ES-I3 (cell line): Measurements from ENCODE around the gene FOXC2.

Experiments used
- H3K36me3 ChIP-seq: 2 replicates; pipeline ENCODE4 v1.6.1; 2013; ENCODE audit warnings: mild to moderate bottlenecking, low read length, control low read depth, moderate library complexity; ENCODE audit not compliant: insufficient read depth
- H3K4me1 ChIP-seq: 2 replicates; pipeline ENCODE4 v1.6.1; 2013; ENCODE audit warnings: mild to moderate bottlenecking, control low read depth, low read length; ENCODE audit not compliant: insufficient read depth
- H3K9ac ChIP-seq: 2 replicates; pipeline ENCODE4 v1.6.1; 2013; ENCODE audit warnings: low read depth, mild to moderate bottlenecking, low read length, moderate library complexity
- H3K9me3 ChIP-seq: 2 replicates; pipeline ENCODE4 v1.6.1; 2013; ENCODE audit warnings: mild to moderate bottlenecking, low read length, moderate library complexity; ENCODE audit not compliant: control insufficient read depth, insufficient read depth

The FOXC2 gene

GRCh38 chr16:86558355-86559193, 8.1 kb upstream of the FOXC2 start:
- Histone ChIP-seq H3K9me3 (no peaks in the 10 kb centered on the region), H3K4me1 (peaks cover 4% of the 10 kb centered on the region), H3K9ac (no peak overlapping the region), H3K36me3 (no peaks in the 10 kb centered on the region)

GRCh38 chr16:86559802-86560305, 6.8 kb upstream of the FOXC2 start:
- Histone ChIP-seq H3K9ac (no peak overlapping the region), H3K4me1 (peaks cover 5% of the 10 kb centered on the region; the same call in 1 of the 2 replicates), H3K9me3 (no peaks in the 10 kb centered on the region), H3K36me3 (no peaks in the 10 kb centered on the region)

- peaks cover 6% of the 10 kb centered on the region; the same call in 1 of the 2 replicates for H3K4me1 ChIP-seq
- H3K9me3 ChIP-seq: no peaks in the 10 kb centered on the region
- H3K36me3 ChIP-seq: no peaks in the 10 kb centered on the region
- H3K9ac ChIP-seq: no peak overlapping the region
Observed at GRCh38 chr16:86562356-86562755, 4.3 kb upstream of the FOXC2 start.

- H3K36me3 ChIP-seq: no peaks in the 10 kb centered on the region
- peaks cover 6% of the 10 kb centered on the region; the same call in 1 of the 2 replicates for H3K4me1 ChIP-seq
- no peaks in the 10 kb centered on the region; the same call in 1 of the 2 replicates for H3K9me3 ChIP-seq
- H3K9ac ChIP-seq: peak overlapping the region; percentile 41; the same call in 1 of the 2 replicates
Observed at GRCh38 chr16:86563469-86564345, 2.9 kb upstream of the FOXC2 start.

- Histone ChIP-seq H3K9me3 (no peaks in the 10 kb centered on the region; the same call in 1 of the 2 replicates), H3K9ac (peak overlapping the region; percentile 71; the same call in 1 of the 2 replicates), H3K4me1 (peaks cover 10% of the 10 kb centered on the region; the same call in 1 of the 2 replicates), H3K36me3 (no peaks in the 10 kb centered on the region)
Observed at GRCh38 chr16:86565181-86565631, 1.4 kb upstream of the FOXC2 start.

GRCh38 chr16:86565644-86566511, 751 bp upstream of the FOXC2 start:
- H3K9ac ChIP-seq: peak overlapping the region; percentile 71; the same call in 1 of the 2 replicates
- peaks cover 16% of the 10 kb centered on the region for H3K4me1 ChIP-seq
- H3K36me3 ChIP-seq: no peaks in the 10 kb centered on the region
- H3K9me3 ChIP-seq: no peaks in the 10 kb centered on the region; the same call in 1 of the 2 replicates

- no peaks in the 10 kb centered on the region for H3K36me3 ChIP-seq
- H3K9ac ChIP-seq: peak overlapping the region; percentile 71; the same call in 1 of the 2 replicates
- peaks cover 26% of the 10 kb centered on the region for H3K4me1 ChIP-seq
- no peaks in the 10 kb centered on the region; the same call in 1 of the 2 replicates for H3K9me3 ChIP-seq
Observed at GRCh38 chr16:86566966-86567700, 504 bp downstream of the FOXC2 start.

GRCh38 chr16:86567701-86568581, 1.3 kb downstream of the FOXC2 start:
- no peaks in the 10 kb centered on the region; the same call in 1 of the 2 replicates for H3K9me3 ChIP-seq
- H3K4me1 ChIP-seq: peaks cover 30% of the 10 kb centered on the region
- peak overlapping the region; percentile 71 for H3K9ac ChIP-seq
- no peaks in the 10 kb centered on the region for H3K36me3 ChIP-seq

GRCh38 chr16:86568677-86569623, 2.3 kb downstream of the FOXC2 start:
- peak overlapping the region; percentile 71 for H3K9ac ChIP-seq
- peaks cover 39% of the 10 kb centered on the region for H3K4me1 ChIP-seq
- H3K9me3 ChIP-seq: no peaks in the 10 kb centered on the region; the same call in 1 of the 2 replicates
- H3K36me3 ChIP-seq: no peaks in the 10 kb centered on the region

- peak overlapping the region; percentile 33; the same call in 1 of the 2 replicates for H3K9ac ChIP-seq
- H3K36me3 ChIP-seq: no peaks in the 10 kb centered on the region
- peaks cover 37% of the 10 kb centered on the region for H3K4me1 ChIP-seq
- no peaks in the 10 kb centered on the region; the same call in 1 of the 2 replicates for H3K9me3 ChIP-seq
Observed at GRCh38 chr16:86569701-86570447, 3.2 kb downstream of the FOXC2 start.
